Left hindlimb (tissue), 1 donor: ENCODE data around the gene PTP4A1.
"Not testable (repeated sequence)": the region's sequence is repeated elsewhere in the genome, so short reads cannot be mapped to it uniquely, and the experiment has no call there.

Experiments
- DNase-seq: peaks from one replicate; pipeline ENCODE4 v3.0.0-alpha.2; 2018

The PTP4A1 gene

DNA sequence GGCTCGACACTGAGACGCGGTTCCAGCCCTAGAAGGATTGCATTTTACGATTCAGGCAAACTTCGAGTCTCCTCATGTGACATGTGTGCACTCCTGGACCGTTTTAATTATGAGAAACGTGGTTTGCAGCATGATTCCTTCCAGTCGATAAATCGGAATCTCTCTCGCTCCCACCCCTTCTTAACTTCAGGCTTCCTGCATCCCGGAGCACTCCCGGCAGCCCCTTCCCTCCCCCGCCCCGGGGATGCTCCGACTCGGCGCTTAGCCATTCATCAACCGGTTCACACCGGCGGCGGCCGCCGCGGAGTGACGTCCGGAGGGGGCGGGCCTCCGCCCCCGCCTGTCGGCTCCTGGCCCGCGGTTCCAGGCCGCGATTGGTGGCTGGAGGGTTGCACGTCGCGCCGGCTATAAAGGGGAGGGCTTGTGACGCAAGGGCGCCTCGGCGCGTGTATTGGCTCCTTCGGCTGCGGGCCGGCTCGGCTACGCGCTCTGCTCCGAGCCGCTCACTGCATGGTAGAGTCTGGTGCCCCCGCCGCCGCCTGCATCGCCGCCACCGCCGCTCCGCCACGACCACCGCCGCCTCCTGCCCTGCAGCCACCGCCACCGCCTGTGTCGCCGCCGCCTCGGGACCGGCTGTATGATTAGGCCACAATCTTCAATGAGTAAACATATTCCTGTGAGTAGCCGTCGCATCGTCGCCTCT is at the start of gene PTP4A1, which contains the start of gene LOC128125822:
Gene PTP4A1, plus strand, starts transcription at position 437 of the 703 bp plus-strand sequence. CDS start 4,401 bp downstream, outside the sequence.
Gene LOC128125822, plus strand, starts transcription at position 437 of the 703 bp plus-strand sequence.
- DNase-seq, result peak; percentile 98

DNA sequence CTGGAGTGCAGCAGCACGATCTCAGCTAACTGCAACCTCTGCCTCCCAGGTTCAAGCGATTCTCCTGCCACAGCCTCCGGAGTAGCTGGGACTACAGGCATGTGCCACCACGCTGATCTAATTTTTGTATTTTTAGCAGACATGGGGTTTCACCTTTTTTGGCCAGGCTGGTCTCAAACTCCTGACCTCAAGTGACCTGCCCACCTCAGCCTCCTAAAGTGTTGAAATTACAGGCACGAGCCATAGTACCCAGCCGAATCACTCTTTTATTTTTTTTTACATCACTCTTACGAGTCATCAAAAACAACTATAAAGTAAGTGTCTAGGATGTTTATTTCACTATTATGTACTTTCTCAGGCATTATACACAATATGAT is 49.4 kb upstream of the PTP4A1 start:
- DNase-seq, result not testable (repeated sequence)

DNA sequence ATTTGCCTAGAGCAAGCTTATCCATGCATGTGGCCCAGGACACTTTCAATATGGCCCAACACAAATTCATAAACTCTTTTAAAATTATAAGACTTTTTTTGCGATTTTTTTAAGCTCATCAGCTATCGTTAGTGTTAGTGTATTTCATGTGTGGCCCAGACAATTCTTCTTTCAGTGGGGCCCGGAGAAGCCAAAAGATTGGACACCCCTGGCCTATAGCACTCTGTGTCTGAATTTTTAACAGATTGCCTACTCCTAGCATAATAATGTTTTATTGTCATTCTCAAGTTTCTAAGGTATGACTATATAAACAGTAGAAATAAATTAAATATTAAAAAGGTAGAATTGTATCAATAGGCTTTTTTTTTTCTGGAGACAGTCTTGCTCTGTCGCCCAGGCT is 48.6 kb upstream of the PTP4A1 start:
- no peak for DNase-seq

DNA sequence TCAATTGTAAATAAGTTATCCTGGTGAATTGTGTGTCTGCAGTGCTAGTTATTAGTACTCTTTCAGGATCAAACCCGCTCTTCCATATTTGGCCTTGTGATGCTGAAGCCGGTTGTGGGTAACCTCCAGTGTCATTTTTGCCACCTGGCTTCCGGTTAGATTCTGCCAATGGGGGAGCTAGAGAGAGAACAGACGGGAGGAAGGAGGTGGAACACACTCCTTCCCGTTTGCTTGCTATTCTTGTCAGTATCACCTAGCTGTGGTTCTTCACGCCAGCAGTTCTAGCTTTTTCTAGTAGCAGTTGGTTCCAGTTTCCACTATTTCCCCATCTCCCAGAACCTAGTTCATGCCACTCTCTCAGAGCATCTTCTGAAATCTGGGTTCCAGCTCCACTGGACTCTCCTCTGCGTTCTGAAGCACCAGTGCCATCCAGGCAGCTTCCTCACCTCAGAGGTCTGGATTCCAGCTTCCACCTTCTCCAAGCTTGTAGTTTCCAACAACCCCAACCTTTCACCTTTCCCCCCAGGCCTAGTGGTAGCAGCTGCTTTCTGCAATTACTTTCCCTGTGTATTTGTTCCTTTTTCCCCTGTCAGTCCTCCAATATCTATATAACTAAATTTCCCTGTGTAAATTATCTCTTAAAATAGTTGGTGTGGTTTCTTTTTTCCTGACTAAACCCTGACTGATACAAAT is 46.9 kb upstream of the PTP4A1 start:
- no peak for DNase-seq

- DNase-seq, result no peak
Observed at GRCh38 chr6:63526931-63527330, 45.3 kb upstream of the PTP4A1 start.

- DNase-seq, result peak; percentile 31
Observed at GRCh38 chr6:63527658-63528514, 44.4 kb upstream of the PTP4A1 start.

GRCh38 chr6:63529498-63529897 is 42.8 kb upstream of the PTP4A1 start:
- no peak for DNase-seq

DNA sequence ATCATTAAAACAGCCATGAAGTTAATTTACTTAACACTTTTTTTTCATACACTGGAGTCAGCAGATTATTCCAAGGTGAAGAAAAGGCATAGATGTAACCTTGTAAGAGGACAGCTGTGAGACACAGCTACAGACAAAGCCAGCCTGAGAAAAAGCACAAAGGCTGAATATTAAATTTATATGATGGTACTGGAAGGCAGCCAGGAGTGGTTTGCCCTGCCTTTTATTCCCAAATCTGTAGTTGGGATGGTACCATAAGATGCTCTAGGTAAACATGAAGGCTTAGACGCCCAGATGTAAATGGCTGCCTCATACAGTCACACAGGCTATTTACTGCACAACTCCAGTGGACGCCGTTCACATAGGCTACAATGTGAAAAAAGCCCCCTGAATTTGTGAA is 42.1 kb upstream of the PTP4A1 start:
- DNase-seq, result no peak

DNA sequence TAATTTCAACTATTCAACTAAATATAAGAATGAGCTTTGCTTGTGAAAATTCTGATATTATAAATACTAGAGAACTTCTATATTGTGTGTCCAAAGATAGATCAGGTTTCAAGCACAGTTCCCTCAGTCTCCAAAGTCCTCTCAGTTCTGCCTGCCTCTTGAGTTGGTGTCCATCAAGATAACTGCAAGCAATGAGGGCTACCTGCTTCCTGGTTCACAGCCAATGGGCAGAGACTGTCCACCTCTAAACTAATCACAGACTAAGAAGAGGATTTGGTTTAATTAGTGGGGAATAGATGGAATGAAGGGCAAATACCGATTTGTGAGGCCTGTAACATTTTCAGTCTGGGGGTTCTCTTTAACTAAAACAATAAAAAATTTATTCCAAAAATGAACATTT is 41.3 kb upstream of the PTP4A1 start:
- DNase-seq, result no peak

- no peak for DNase-seq
Observed at GRCh38 chr6:63533026-63533425, 39.3 kb upstream of the PTP4A1 start.

DNA sequence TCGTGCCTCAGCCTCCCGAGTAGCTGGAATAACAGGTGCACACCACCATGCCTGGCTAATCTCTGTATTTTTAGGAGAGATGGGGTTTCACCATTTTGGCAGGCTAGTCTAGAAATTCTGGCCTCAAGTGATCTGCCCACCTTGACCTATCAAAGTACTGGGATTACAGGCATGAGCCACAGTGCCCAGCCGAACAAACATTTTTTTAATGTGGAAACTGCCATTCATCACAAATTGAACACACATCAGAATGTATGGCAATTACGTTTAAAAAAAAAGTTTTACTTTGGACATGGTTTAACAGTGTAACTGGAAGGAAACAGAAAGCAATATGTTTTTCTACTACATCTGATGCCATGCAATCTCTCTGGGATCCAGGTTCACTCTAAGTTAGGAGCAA is 38.3 kb upstream of the PTP4A1 start:
- no peak for DNase-seq

GRCh38 chr6:63537201-63537958 is 34.9 kb upstream of the PTP4A1 start:
- DNase-seq, result no peak

DNA sequence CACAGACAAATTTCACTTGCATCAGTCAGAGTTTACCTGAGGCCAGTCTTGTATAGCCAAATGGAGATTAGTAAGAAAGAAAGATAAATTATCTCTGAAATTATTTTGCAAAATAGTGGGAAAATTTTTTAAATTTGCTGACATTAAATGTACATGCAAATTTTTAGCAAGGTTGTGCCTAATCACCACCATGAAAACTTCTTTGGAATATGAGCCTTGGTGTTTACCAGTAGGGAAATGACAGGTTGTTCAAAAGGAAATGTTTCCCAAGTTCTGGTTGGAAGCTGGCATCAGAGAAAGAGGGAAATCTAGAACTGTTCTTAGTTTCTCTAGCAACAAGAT is 34.4 kb upstream of the PTP4A1 start:
- no peak for DNase-seq

- no peak for DNase-seq
Observed at GRCh38 chr6:63538550-63538949, 33.7 kb upstream of the PTP4A1 start.

DNA sequence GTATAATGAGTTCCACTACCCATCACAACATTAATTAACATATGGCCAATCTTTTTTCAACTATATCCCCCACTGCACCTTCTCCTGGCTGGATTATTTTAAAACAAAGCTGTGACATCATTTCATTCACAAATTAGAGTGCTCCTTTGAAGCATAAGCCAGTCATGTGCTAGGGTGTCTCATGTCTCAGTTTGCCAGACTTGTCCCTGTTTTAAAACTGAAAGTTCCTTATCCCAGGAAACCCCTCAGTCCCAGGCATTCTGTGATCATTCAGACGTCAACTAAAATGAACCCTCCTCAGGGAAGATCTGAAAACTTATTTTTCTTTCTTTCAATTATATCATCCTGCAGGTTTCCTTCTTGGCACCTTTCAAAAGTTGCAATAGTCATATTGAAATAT is 29.3 kb upstream of the PTP4A1 start:
- DNase-seq, result no peak

DNA sequence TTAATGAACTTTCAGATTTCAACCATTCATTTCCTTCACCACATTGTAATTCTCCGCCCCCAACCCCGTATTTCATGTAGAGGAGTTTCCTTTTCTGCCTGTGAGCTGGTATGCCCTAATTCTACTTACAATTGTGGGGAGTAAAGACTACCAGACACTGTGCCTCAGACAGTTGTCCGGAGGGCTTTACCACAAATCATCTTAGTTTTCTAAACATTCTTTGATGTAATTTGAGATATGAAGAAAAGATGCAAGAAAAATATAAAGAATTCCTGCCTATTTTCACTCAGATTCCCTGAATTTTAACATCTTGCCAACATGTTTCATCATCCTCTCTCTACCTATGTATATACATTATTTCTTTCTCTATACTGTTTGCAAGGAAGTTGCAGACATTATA is 28.3 kb upstream of the PTP4A1 start:
- no peak for DNase-seq

- no peak for DNase-seq
Observed at GRCh38 chr6:63546236-63546635, 26.0 kb upstream of the PTP4A1 start.

DNA sequence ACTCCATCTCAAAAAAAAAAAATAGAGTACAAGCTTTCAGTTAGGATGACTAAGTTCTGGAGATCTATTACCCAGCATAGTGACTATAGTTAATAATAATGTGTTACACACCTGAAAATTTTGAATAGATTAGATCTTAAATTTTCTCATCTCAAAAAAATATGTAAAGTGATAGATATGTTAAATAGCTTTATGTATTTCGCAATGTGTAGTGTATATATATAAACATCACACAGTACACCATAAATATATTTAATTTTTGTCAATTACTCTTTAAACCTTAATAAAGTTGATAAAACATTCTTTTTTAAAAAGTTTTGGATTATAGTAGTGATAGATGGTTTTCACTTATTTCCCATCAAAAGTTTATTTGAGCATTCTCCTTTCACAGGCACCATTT is 25.6 kb upstream of the PTP4A1 start:
- DNase-seq, result no peak

DNA sequence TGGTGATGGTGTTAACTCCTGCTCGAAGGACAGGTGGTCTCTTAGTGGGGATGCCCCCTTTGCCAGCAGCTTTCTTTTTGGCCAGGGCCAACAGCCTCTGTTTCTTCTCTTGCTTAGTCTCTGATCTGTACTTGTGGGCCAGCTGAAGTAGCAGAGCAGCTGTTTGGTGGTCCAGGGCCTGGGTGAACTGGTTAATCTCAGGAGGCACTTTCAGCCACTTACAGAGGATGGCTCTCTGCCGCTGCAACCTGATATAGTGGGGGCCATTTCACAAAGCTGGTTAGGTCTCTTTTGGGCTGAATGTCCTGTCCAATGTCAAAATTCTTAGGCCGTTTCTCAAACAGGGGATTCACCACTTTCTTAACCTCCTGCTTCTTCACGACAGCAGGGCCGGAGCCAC is 23.2 kb upstream of the PTP4A1 start:
- DNase-seq, result no peak

GRCh38 chr6:63553208-63553607 is 19.1 kb upstream of the PTP4A1 start:
- no peak for DNase-seq

DNA sequence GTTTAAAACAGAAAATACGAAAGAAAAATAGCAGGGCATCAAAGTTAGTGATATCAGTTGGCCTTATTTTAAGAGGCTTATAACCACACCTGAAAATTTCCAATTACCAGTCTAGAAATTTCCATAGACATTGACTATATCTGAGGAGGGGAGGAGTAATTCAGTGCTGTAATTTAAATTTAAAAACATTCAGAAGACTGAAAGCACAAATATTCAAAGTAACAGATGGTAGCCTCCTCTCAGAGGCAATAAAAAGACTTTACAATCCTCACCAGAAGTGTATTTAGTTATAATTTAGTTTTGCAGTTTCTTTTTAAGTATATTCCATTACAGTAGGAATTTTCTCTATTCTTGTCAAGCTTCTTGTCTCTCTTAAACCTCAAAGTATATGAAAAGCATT is 18.4 kb upstream of the PTP4A1 start:
- DNase-seq, result no peak

GRCh38 chr6:63554782-63555181 is 17.5 kb upstream of the PTP4A1 start:
- no peak for DNase-seq

GRCh38 chr6:63556369-63556768 is 15.9 kb upstream of the PTP4A1 start:
- DNase-seq, result no peak
